ENCODE data around the gene LEFTY2. TPM values are rescaled to one million over a fixed set of nuclear protein-coding genes. Genes with fewer than 3 reads are reported as not detected.
A peak's percentile ranks its signal among the peaks of the same experiment; 100 is the strongest.

The LEFTY2 gene
- total RNA-seq, 1 experiment from 2014 or later: not detected

DNA sequence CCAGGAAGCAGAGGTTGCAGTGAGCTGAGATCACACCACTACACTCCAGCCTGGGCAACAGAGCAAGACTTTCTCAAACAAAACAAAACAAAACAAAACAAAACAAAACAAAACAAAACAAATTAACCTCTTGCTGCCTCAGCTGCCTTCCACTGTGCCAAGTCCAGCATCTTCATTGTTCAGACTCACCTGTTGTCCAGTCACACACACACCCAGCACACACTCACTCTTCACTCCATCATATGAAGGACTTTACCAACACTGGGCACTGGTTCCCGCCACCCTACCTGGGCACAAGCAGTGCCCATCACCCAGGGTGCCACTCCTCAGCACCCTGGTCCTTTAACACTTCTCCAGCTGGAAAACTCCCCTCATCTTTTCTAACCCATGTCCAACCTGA, 31.5 kb downstream of the LEFTY2 start:
- H3K27ac Mint-ChIP-seq (ENCODE audit: unreplicated experiment): no peak overlapping the region
- H3K36me3 Mint-ChIP-seq (ENCODE audit: insufficient read depth, unreplicated experiment): no peaks in the 10 kb centered on the region
- no peaks in the 10 kb centered on the region for H3K27me3 Mint-ChIP-seq (ENCODE audit: unreplicated experiment)
- no peak overlapping the region for H3K4me3 Mint-ChIP-seq (ENCODE audit: low read depth, unreplicated experiment)
- DNase-seq: no peak
- BruUV-seq (replicated peaks): no TSS peak
- H3K9me3 Mint-ChIP-seq (ENCODE audit: low read depth, unreplicated experiment): no peaks in the 10 kb centered on the region
- H3K4me1 Mint-ChIP-seq (ENCODE audit: low read depth, unreplicated experiment): peaks cover 30% of the 10 kb centered on the region
- no peak for TF ChIP-seq CTCF (IDR thresholded peaks at IDR 0.05; ENCODE audit: unreplicated experiment)
- intact Hi-C loops (cut with micrococcal nuclease; ENCODE audit: unreplicated experiment): no loop called here
- CTCF ChIA-PET: interaction anchor here (1.0 to 2.4 kb wide), 3 partner anchors 12 to 28 kb away, joined by 4 to 6 read pairs (median 4); no protein-coding TSS in a partner anchor

- H3K27me3 Mint-ChIP-seq (ENCODE audit: unreplicated experiment): no peaks in the 10 kb centered on the region
- intact Hi-C loops (cut with micrococcal nuclease; ENCODE audit: unreplicated experiment): no loop called here
- TF ChIP-seq CTCF (IDR thresholded peaks at IDR 0.05; ENCODE audit: unreplicated experiment): no peak
- no TSS peak for BruUV-seq (replicated peaks)
- H3K4me3 Mint-ChIP-seq (ENCODE audit: low read depth, unreplicated experiment): no peak overlapping the region
- no peaks in the 10 kb centered on the region for H3K36me3 Mint-ChIP-seq (ENCODE audit: insufficient read depth, unreplicated experiment)
- no peak for DNase-seq
- CTCF ChIA-PET: interaction anchor here (1.0 to 1.8 kb wide), 2 partner anchors 19 to 29 kb away, joined by 4 read pairs; no protein-coding TSS in a partner anchor
- H3K4me1 Mint-ChIP-seq (ENCODE audit: low read depth, unreplicated experiment): peaks cover 30% of the 10 kb centered on the region
- no peaks in the 10 kb centered on the region for H3K9me3 Mint-ChIP-seq (ENCODE audit: low read depth, unreplicated experiment)
- H3K27ac Mint-ChIP-seq (ENCODE audit: unreplicated experiment): peak overlapping the region; percentile 17
Measured at GRCh38 chr1:225908773-225909172, 32.2 kb downstream of the LEFTY2 start.

DNA sequence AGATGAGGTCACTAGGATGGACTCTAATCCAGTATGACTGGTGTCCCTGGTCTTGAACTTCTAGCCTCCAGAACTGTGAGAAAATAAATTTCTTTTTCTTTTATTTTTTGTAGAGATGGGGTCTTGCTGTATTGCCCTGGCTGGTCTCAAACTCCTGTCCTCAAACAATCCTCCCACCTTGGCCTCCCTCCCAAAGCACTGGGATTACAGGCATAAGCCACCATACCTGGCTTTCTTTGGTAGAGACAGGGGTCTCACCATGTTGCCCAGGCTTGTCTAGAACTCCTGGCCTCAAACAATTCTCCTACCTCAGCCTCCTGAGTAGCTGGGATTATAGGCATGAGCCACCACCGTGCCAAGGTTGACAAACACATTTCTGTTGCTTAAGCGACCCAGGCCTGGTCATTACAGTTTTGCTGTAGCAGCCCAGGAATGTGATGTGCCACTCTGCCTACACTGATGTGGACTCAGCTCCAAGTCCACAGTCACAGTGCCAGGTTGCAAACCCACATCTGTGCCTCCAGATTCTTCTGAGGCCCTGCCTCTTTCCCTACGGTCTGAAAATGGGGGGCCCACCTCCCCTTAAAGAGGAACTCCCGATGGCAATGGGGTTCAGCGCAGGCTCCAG, 32.9 kb downstream of the LEFTY2 start:
- no TSS peak for BruUV-seq (replicated peaks)
- H3K4me1 Mint-ChIP-seq (ENCODE audit: low read depth, unreplicated experiment): peaks cover 30% of the 10 kb centered on the region
- DNase-seq: no peak
- no peaks in the 10 kb centered on the region for H3K36me3 Mint-ChIP-seq (ENCODE audit: insufficient read depth, unreplicated experiment)
- intact Hi-C loops (cut with micrococcal nuclease; ENCODE audit: unreplicated experiment): no loop called here
- no peak for TF ChIP-seq CTCF (IDR thresholded peaks at IDR 0.05; ENCODE audit: unreplicated experiment)
- CTCF ChIA-PET: interaction anchor here (1.8 kb wide), 1 partner anchor 29 kb away, joined by 4 read pairs; no protein-coding TSS in a partner anchor
- no peak overlapping the region for H3K4me3 Mint-ChIP-seq (ENCODE audit: low read depth, unreplicated experiment)
- no peak overlapping the region for H3K27ac Mint-ChIP-seq (ENCODE audit: unreplicated experiment)
- no peaks in the 10 kb centered on the region for H3K27me3 Mint-ChIP-seq (ENCODE audit: unreplicated experiment)
- H3K9me3 Mint-ChIP-seq (ENCODE audit: low read depth, unreplicated experiment): no peaks in the 10 kb centered on the region

- H3K4me3 Mint-ChIP-seq (ENCODE audit: low read depth, unreplicated experiment): no peak overlapping the region
- H3K4me1 Mint-ChIP-seq (ENCODE audit: low read depth, unreplicated experiment): peaks cover 30% of the 10 kb centered on the region
- H3K36me3 Mint-ChIP-seq (ENCODE audit: insufficient read depth, unreplicated experiment): no peaks in the 10 kb centered on the region
- intact Hi-C loops (cut with micrococcal nuclease; ENCODE audit: unreplicated experiment): no loop called here
- no peak for TF ChIP-seq CTCF (IDR thresholded peaks at IDR 0.05; ENCODE audit: unreplicated experiment)
- CTCF ChIA-PET: interaction anchor here (1.3 kb wide), 1 partner anchor 10 kb away, joined by 3 read pairs; no protein-coding TSS in a partner anchor
- no TSS peak for BruUV-seq (replicated peaks)
- no peak for DNase-seq
- no peaks in the 10 kb centered on the region for H3K27me3 Mint-ChIP-seq (ENCODE audit: unreplicated experiment)
- H3K27ac Mint-ChIP-seq (ENCODE audit: unreplicated experiment): no peak overlapping the region
- H3K9me3 Mint-ChIP-seq (ENCODE audit: low read depth, unreplicated experiment): no peaks in the 10 kb centered on the region
Measured at GRCh38 chr1:225907341-225907740, 33.7 kb downstream of the LEFTY2 start.

Data from Calu3 (cell line).